Neural progenitor cell (in vitro differentiated cells): ENCODE data around the gene PKNOX2. TPM values are rescaled to one million over a fixed set of nuclear protein-coding genes. Genes with fewer than 3 reads are reported as not detected.
A peak's percentile ranks its signal among the peaks of the same experiment; 100 is the strongest.

ENCODE experiments used
- DNase-seq: peaks from one replicate; pipeline ENCODE4 v3.0.0-alpha.2; 2016; ENCODE audit warnings: low spot score
- H2AFZ ChIP-seq: fragments of 200-600 bp; sonication (generic); replicated peaks from 2 replicates; pipeline ENCODE4 v1.6.1; 2016; ENCODE audit warnings: antibody characterized with exemption
- H3F3A ChIP-seq: fragments of 200-600 bp; sonication (generic); 2 replicates; pipeline ENCODE4 v1.6.1; 2016; ENCODE audit warnings: antibody characterized with exemption, low read depth
- H3K27ac ChIP-seq: fragments of 200-600 bp; sonication (generic); 2 replicates; pipeline ENCODE4 v1.5.1; 2016; ENCODE audit warnings: mild to moderate bottlenecking
- H3K27me3 ChIP-seq: fragments of 200-600 bp; sonication (generic); 2 replicates; pipeline ENCODE4 v1.6.1; 2016; ENCODE audit warnings: mild to moderate bottlenecking, moderate library complexity
- H3K36me3 ChIP-seq: fragments of 200-600 bp; sonication (generic); 2 replicates; pipeline ENCODE4 v1.5.1; 2016
- H3K4me1 ChIP-seq: fragments of 200-600 bp; sonication (generic); 2 replicates; pipeline ENCODE4 v1.6.1; 2016; ENCODE audit warnings: mixed run types
- H3K4me2 ChIP-seq: fragments of 200-600 bp; sonication (generic); 2 replicates; pipeline ENCODE4 v1.6.1; 2016
- H3K4me3 ChIP-seq: fragments of 200-600 bp; sonication (generic); 2 replicates; pipeline ENCODE4 v1.5.1; 2016
- H3K79me2 ChIP-seq: fragments of 200-600 bp; sonication (generic); 2 replicates; pipeline ENCODE4 v1.6.1; 2016; ENCODE audit warnings: low read depth
- H3K9ac ChIP-seq: fragments of 200-600 bp; sonication (generic); 2 replicates; pipeline ENCODE4 v1.6.1; 2016
- H3K9me3 ChIP-seq: fragments of 200-600 bp; sonication (generic); 2 replicates; pipeline ENCODE4 v1.5.1; 2016; ENCODE audit warnings: low read depth
- H4K20me1 ChIP-seq: fragments of 200-600 bp; sonication (generic); 2 replicates; pipeline ENCODE4 v1.6.1; 2016; ENCODE audit warnings: low read depth
- H3K27ac Mint-ChIP-seq: 3 replicates; pipeline ENCODE4 v1.8.0; 2021; ENCODE audit warnings: mixed read lengths
- H3K27me3 Mint-ChIP-seq: 2 replicates; pipeline ENCODE4 v1.8.0; 2022; ENCODE audit warnings: low read depth, mild to moderate bottlenecking, inconsistent platforms, moderate library complexity, mixed read lengths; ENCODE audit not compliant: insufficient read depth
- H3K36me3 Mint-ChIP-seq: 3 replicates; pipeline ENCODE4 v1.8.0; 2021; ENCODE audit warnings: mixed read lengths
- H3K4me1 Mint-ChIP-seq: 3 replicates; pipeline ENCODE4 v1.8.0; 2021; ENCODE audit warnings: mixed read lengths
- H3K4me3 Mint-ChIP-seq: 3 replicates; pipeline ENCODE4 v1.8.0; 2021; ENCODE audit warnings: mild to moderate bottlenecking, moderate library complexity, mixed read lengths
- H3K9me3 Mint-ChIP-seq: 3 replicates; pipeline ENCODE4 v1.8.0; 2020; ENCODE audit warnings: mixed read lengths
- CTCF ChIP-seq: fragments of 200-600 bp; sonication (generic); IDR thresholded peaks from 2 replicates; pipeline ENCODE4 v1.5.1; 2017; ENCODE audit warnings: antibody characterized with exemption, mild to moderate bottlenecking
- EZH2 ChIP-seq: fragments of 200-600 bp; sonication (generic); IDR thresholded peaks from 2 replicates; pipeline ENCODE4 v1.6.1; 2017; ENCODE audit warnings: antibody characterized with exemption, mild to moderate bottlenecking, moderate library complexity
- EZH2phosphoT487 ChIP-seq: fragments of 200-600 bp; sonication (generic); IDR thresholded peaks from 2 replicates; pipeline ENCODE4 v1.6.1; 2017; ENCODE audit warnings: antibody characterized with exemption
- total RNA-seq: library from RNA; depleted of rRNA; stranded (reverse); fragments of >200 nt; gene quantifications from 2 replicates; pipeline ENCODE4 v1.2.3, GENCODE V29; 2015; ENCODE audit warnings: low replicate concordance

PKNOX2 gene
- total RNA-seq, 1 donor from 2014 or later = 4.3 TPM

- Histone ChIP-seq H3K79me2 (peaks cover 21% of the 10 kb centered on the region), H3K4me3 (no peak overlapping the region), H3F3A (peaks cover 12% of the 10 kb centered on the region), H4K20me1 (peaks cover 20% of the 10 kb centered on the region), H3K4me1 (peaks cover 26% of the 10 kb centered on the region), H3K9me3 (no peaks in the 10 kb centered on the region), H3K27ac (no peak overlapping the region), H3K9ac (no peak overlapping the region), H2AFZ (no peak overlapping the region), H3K4me2 (no peak overlapping the region), H3K36me3 (no peaks in the 10 kb centered on the region), H3K27me3 (no peaks in the 10 kb centered on the region)
- no peak for TF ChIP-seq CTCF
- no peak for TF ChIP-seq EZH2phosphoT487
- TF ChIP-seq EZH2 = no peak
- peaks cover 19% of the 10 kb centered on the region for H3K9me3 Mint-ChIP-seq
- H3K36me3 Mint-ChIP-seq = peaks cover 34% of the 10 kb centered on the region
- H3K4me1 Mint-ChIP-seq = peaks cover 35% of the 10 kb centered on the region
- H3K4me3 Mint-ChIP-seq = no peak overlapping the region
- DNase-seq = no peak
- no peaks in the 10 kb centered on the region for H3K27me3 Mint-ChIP-seq
- peak overlapping the region; percentile 7 for H3K27ac Mint-ChIP-seq
Measured at GRCh38 chr11:125182573-125182972, 18.0 kb downstream of the PKNOX2 start.

- Histone ChIP-seq H3K4me1 (peaks cover 34% of the 10 kb centered on the region), H3K9me3 (no peaks in the 10 kb centered on the region), H3K27me3 (no peaks in the 10 kb centered on the region), H3K4me2 (no peak overlapping the region), H2AFZ (no peak overlapping the region), H3K27ac (no peak overlapping the region), H4K20me1 (peaks cover 22% of the 10 kb centered on the region), H3K4me3 (no peak overlapping the region), H3K9ac (no peak overlapping the region), H3F3A (peaks cover 12% of the 10 kb centered on the region), H3K79me2 (peaks cover 15% of the 10 kb centered on the region), H3K36me3 (no peaks in the 10 kb centered on the region)
- H3K4me3 Mint-ChIP-seq = no peak overlapping the region
- H3K9me3 Mint-ChIP-seq = peaks cover 21% of the 10 kb centered on the region
- TF ChIP-seq EZH2 (no peak), EZH2phosphoT487 (no peak), CTCF (no peak)
- peaks cover 36% of the 10 kb centered on the region for H3K36me3 Mint-ChIP-seq
- H3K27me3 Mint-ChIP-seq = no peaks in the 10 kb centered on the region
- DNase-seq = no peak
- H3K4me1 Mint-ChIP-seq = peaks cover 31% of the 10 kb centered on the region
- no peak overlapping the region for H3K27ac Mint-ChIP-seq
Measured at GRCh38 chr11:125183641-125184040, 19.1 kb downstream of the PKNOX2 start.

- Histone ChIP-seq H3K36me3 (no peaks in the 10 kb centered on the region), H3K4me1 (peaks cover 47% of the 10 kb centered on the region), H3K27me3 (no peaks in the 10 kb centered on the region), H3F3A (peaks cover 17% of the 10 kb centered on the region), H3K4me3 (no peak overlapping the region), H2AFZ (no peak overlapping the region), H3K9me3 (no peaks in the 10 kb centered on the region), H3K4me2 (peak overlapping the region; percentile 36), H4K20me1 (peaks cover 18% of the 10 kb centered on the region), H3K9ac (no peak overlapping the region), H3K27ac (no peak overlapping the region), H3K79me2 (peaks cover 9% of the 10 kb centered on the region)
- Mint-ChIP-seq H3K4me1 (peaks cover 36% of the 10 kb centered on the region), H3K36me3 (peaks cover 38% of the 10 kb centered on the region), H3K9me3 (peaks cover 21% of the 10 kb centered on the region), H3K4me3 (no peak overlapping the region), H3K27me3 (no peaks in the 10 kb centered on the region), H3K27ac (no peak overlapping the region)
- TF ChIP-seq EZH2phosphoT487 (no peak), CTCF (no peak), EZH2 (no peak)
- DNase-seq = no peak
Measured at GRCh38 chr11:125188021-125188420, 23.5 kb downstream of the PKNOX2 start.
